ENCODE measurements around the gene SLC27A3. TPM values are rescaled to one million over a fixed set of nuclear protein-coding genes. Genes with fewer than 3 reads are reported as not detected.
A peak's percentile ranks its signal among the peaks of the same experiment; 100 is the strongest.

SLC27A3 gene
- total RNA-seq, 4 donors from 2014 or later: 15.2 to 159 (median 26.2) TPM

DNA sequence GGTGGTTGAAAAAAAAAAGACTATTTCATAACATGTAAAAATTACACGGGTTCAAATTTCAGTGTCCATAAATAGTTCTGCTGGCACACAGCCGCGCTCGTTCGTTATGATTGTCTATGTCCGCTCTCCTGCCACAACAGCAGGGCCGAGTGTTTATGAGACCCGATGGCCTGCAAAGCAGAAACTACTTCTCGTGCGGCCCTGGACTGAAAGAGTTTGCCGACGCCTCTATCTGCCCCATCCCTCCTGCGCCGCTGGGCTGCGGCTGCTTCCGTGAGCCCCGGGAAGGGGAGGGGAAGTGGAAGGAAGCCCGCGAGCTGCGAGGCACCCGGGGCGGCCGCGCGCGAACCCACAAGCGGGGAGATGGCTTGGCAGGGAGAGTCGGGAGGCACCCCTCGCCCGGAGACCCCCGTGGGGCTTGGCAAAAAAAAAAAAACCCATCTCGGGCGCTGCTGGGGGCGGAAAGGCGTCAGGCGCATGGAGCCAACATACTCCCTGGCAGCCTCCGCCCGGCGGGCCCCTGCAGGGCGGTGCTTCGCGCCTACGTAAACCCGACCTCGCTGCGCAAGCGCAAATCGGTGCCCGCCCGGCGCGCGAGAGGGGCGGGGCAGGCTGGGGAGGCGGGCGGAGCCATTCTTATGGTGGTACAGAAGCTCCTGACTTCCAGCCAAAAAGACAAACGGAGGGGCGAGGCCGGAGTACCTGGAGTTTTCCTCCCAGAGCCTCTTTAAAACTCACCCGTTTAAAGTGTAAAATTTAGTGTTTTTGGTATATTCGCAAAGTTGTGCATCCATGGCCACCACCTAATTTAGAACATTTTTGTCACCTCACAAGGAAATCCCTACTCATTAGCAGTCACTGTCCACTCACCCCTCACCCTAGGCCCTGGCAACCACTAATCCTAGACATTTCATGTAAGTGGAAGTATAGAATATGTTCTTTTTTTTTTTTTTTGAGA lies 8.3 kb downstream of the SLC27A3 start:
- peak; percentile 93 for DNase-seq
- intact Hi-C loops (cut with DNase I; ENCODE audit: low total_unique reads): no loop called here
- Histone ChIP-seq H3K27ac (peak overlapping the region; percentile 95 to 99 (median 97)), H3K27me3 (peaks cover 5% of the 10 kb centered on the region), H3K4me1 (peaks cover 8 to 14% (median 13%) of the 10 kb centered on the region in 4 donors), H3K9me3 (no peaks in the 10 kb centered on the region), H3K4me3 (peak overlapping the region; percentile 55 to 88 (median 60)), H3K36me3 (no peaks in the 10 kb centered on the region)
- in situ Hi-C loops (cut with MboI; ENCODE audit: low pct_ligation_motif_present in 1 of 4, low pct_unique_long_range_greater_than_20kb in 1 of 4, low sequenced_read_pairs in 3 of 4): no loop called here
- 0% methylated on average over 6 to 54 of the region's 61 CpGs for WGBS, 2 donors (ENCODE audit: low coverage in 1 of 2)
- TF ChIP-seq EP300 (IDR thresholded peaks at IDR 0.05; ENCODE audit: low read depth) (no peak), POLR2A (IDR thresholded peaks at IDR 0.05) (peak; percentile 96), POLR2AphosphoS5 (IDR thresholded peaks at IDR 0.05) (peak; percentile 96 to 99 (median 98)), CTCF (IDR thresholded peaks at IDR 0.05) (peak in 3 of 5 experiments; percentile 11 to 58 (median 51))

- 85 to 100% methylated on average over 2 to 4 of the region's 4 CpGs for WGBS, 2 donors (ENCODE audit: low coverage in 1 of 2)
- H3K4me1 ChIP-seq: peaks cover 8 to 31% (median 23%) of the 10 kb centered on the region in 4 donors
- peaks cover 5% of the 10 kb centered on the region for H3K27me3 ChIP-seq
- H3K27ac ChIP-seq: no peak overlapping the region
- H3K4me3 ChIP-seq: no peak overlapping the region
- no peak for DNase-seq
- intact Hi-C loops (cut with DNase I; ENCODE audit: low total_unique reads): no loop called here
- TF ChIP-seq CTCF (IDR thresholded peaks at IDR 0.05): no peak
- in situ Hi-C loops (cut with MboI; ENCODE audit: low pct_ligation_motif_present in 1 of 4, low pct_unique_long_range_greater_than_20kb in 1 of 4, low sequenced_read_pairs in 3 of 4): no loop called here
- no peaks in the 10 kb centered on the region for H3K36me3 ChIP-seq
- no peaks in the 10 kb centered on the region for H3K9me3 ChIP-seq
Observed at GRCh38 chr1:153786038-153786790, 11.0 kb downstream of the SLC27A3 start.

DNA sequence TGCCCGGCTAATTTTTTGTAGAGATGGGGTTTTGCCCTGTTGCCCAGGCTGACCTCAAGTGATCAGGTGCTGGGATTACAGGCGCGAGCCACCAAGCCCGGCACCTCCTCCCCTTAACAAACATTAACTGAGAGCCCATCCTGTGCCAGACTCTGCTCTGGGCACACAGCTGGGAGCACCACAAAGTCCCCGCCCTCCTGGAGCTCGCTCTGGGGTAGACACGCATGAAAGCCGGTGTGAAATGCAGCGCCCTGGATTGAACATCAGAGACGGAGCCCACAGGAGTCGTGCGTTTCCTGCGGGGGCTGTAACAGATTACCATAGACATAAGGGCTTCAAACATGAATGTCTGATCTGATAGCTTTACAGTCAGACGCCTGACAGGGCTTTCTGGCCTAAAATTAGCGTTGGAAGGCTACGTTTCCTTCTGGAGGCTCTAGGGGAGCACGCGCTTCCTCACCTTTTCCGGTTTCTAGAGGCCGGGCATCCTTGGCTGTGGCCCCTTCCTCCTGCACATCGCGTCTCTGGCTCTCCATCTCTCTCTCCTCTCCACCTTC lies 14.3 kb downstream of the SLC27A3 start:
- H3K27me3 ChIP-seq: peaks cover 5% of the 10 kb centered on the region
- no peaks in the 10 kb centered on the region for H3K36me3 ChIP-seq
- intact Hi-C loops (cut with DNase I; ENCODE audit: low total_unique reads): no loop called here
- H3K4me1 ChIP-seq: peaks cover 0 to 26% (median 19%) of the 10 kb centered on the region in 4 donors
- TF ChIP-seq EP300 (IDR thresholded peaks at IDR 0.05; ENCODE audit: low read depth): no peak
- TF ChIP-seq POLR2AphosphoS5 (IDR thresholded peaks at IDR 0.05): no peak
- no peak for TF ChIP-seq POLR2A (IDR thresholded peaks at IDR 0.05)
- TF ChIP-seq CTCF (IDR thresholded peaks at IDR 0.05): no peak
- DNase-seq: no peak
- H3K9me3 ChIP-seq: no peaks in the 10 kb centered on the region
- 33% methylated on average over 20 of the region's 22 CpGs; no CpG with 5 or more reads in 1 of the 2 donors for WGBS, 2 donors (ENCODE audit: low coverage in 1 of 2)
- peak overlapping the region in 3 of 4 donors; percentile 6 to 35 (median 23) for H3K4me3 ChIP-seq
- in situ Hi-C loops (cut with MboI; ENCODE audit: low pct_ligation_motif_present in 1 of 4, low pct_unique_long_range_greater_than_20kb in 1 of 4, low sequenced_read_pairs in 3 of 4): loop anchor here in 2 of 4 donors (10.0 kb wide), 2 partner anchors 195 to 205 kb away; partner anchors contain the start of genes RAB13 (in 1 of the 2) and RPS27 (in 1 of the 2)
- H3K27ac ChIP-seq: peak overlapping the region; percentile 81 to 89 (median 88)
